ENCODE measurements around the gene ZNF302.
A peak's percentile ranks its signal among the peaks of the same experiment; 100 is the strongest.

The ZNF302 gene

GRCh38 chr19:34733746-34734536, 56.5 kb downstream of the ZNF302 start, which contains the start of gene ZNF181:
TSS of gene ZNF181 (plus strand) at chr19:34734243. CDS start at chr19:34735038, 795 bp downstream.
- Histone ChIP-seq H3K27ac (ENCODE audit: low read length) (peak within 1 kb of the TSS; percentile 65), H3K4me3 (ENCODE audit: low read length) (peak within 1 kb of the TSS; percentile 85), H3K4me1 (ENCODE audit: insufficient read depth, low read length) (no peaks in the 10 kb centered on the region), H3K9ac (ENCODE audit: low read depth, low read length) (peak within 1 kb of the TSS; percentile 90), H3K27me3 (ENCODE audit: insufficient read depth, low read length) (no peaks in the 10 kb centered on the region), H3K9me3 (ENCODE audit: insufficient read depth, low read depth, low read length) (no peaks in the 10 kb centered on the region; the same call in 1 of the 2 replicates), H3K36me3 (ENCODE audit: insufficient read depth, low read depth, low read length) (peaks cover 2% of the 10 kb centered on the region; the same call in 1 of the 2 replicates)

- H3K27ac ChIP-seq (ENCODE audit: low read length) = peak overlapping the region; percentile 65
- H3K9me3 ChIP-seq (ENCODE audit: insufficient read depth, low read depth, low read length) = no peaks in the 10 kb centered on the region
- no peaks in the 10 kb centered on the region for H3K27me3 ChIP-seq (ENCODE audit: insufficient read depth, low read length)
- H3K36me3 ChIP-seq (ENCODE audit: insufficient read depth, low read depth, low read length) = peaks cover 9% of the 10 kb centered on the region; the same call in 1 of the 2 replicates
- H3K9ac ChIP-seq (ENCODE audit: low read depth, low read length) = peak overlapping the region; percentile 90; the same call in 1 of the 2 replicates
- H3K4me1 ChIP-seq (ENCODE audit: insufficient read depth, low read length) = no peaks in the 10 kb centered on the region
- H3K4me3 ChIP-seq (ENCODE audit: low read length) = peak overlapping the region; percentile 85
Observed at GRCh38 chr19:34734537-34735103, 57.1 kb downstream of the ZNF302 start.
